ENCODE measurements around the gene CAMK1. TPM values are rescaled to one million over a fixed set of nuclear protein-coding genes. Genes with fewer than 3 reads are reported as not detected.

The CAMK1 gene
- polyA plus RNA-seq, 1 donor (not counting 4 experiments of a cell fraction or from before 2014, with no cell fraction given): 2.3 TPM

DNA sequence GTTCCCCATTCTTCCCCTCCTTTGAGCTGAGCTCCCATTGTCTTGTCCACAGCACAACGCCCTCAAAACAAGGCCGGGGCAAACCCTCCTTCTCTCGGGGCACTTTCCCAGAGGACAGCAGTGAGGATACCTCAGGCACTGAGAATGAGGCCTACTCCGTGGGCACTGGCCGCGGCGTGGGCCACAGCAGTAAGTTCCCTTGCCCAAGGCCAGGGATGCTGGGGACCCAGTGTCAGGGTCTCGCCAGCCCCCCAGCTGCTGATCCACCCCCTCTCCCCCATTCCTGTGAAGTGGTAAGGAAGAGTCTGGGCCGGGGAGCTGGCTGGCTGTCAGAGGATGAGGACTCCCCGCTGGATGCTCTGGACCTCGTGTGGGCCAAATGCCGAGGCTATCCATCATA is 24.2 kb downstream of the CAMK1 start:
- Histone ChIP-seq H3K27me3 (ENCODE audit: control insufficient read depth, extremely low read depth, insufficient read depth, low read length) (no peaks in the 10 kb centered on the region), H3K9me3 (ENCODE audit: control insufficient read depth, low read depth, low read length) (no peaks in the 10 kb centered on the region), H3K4me3 (ENCODE audit: control insufficient read depth in 2 of 3, extremely low read depth in 1 of 3, insufficient read depth in 2 of 3, low read depth in 1 of 3, low read length in 3 of 3) (no peak overlapping the region), H3K9me1 (ENCODE audit: control insufficient read depth, extremely low read depth, insufficient read depth, low read length) (no peaks in the 10 kb centered on the region), H3K4me2 (ENCODE audit: control insufficient read depth, extremely low read depth, insufficient read depth, low read depth, low read length) (no peak overlapping the region), H3K9ac (ENCODE audit: control insufficient read depth, extremely low read depth, insufficient read depth, low read length) (no peak overlapping the region), H3K4me1 (ENCODE audit: control insufficient read depth, extremely low read depth, insufficient read depth, low read length) (peaks cover 9% of the 10 kb centered on the region), H3K27ac (ENCODE audit: control insufficient read depth, insufficient read depth, low read length) (no peak overlapping the region), H2AFZ (ENCODE audit: control insufficient read depth, low read length) (no peak overlapping the region), H3K36me3 (ENCODE audit: control insufficient read depth in 2 of 2, extremely low read depth in 1 of 2, insufficient read depth in 2 of 2, low read length in 2 of 2) (peaks cover 47 to 53% of the 10 kb centered on the region in 2 experiments), H4K20me1 (ENCODE audit: control insufficient read depth, extremely low read depth, insufficient read depth, low read length) (no peaks in the 10 kb centered on the region), H3K79me2 (ENCODE audit: control insufficient read depth, insufficient read depth, low read length) (no peaks in the 10 kb centered on the region)
- DNase-seq (ENCODE audit: low read depth, low spot score) (no peak), FAIRE-seq (no peak)
- TF ChIP-seq EZH2 (IDR thresholded peaks at IDR 0.05; ENCODE audit: low read length): no peak
- TF ChIP-seq, protein P1, sequence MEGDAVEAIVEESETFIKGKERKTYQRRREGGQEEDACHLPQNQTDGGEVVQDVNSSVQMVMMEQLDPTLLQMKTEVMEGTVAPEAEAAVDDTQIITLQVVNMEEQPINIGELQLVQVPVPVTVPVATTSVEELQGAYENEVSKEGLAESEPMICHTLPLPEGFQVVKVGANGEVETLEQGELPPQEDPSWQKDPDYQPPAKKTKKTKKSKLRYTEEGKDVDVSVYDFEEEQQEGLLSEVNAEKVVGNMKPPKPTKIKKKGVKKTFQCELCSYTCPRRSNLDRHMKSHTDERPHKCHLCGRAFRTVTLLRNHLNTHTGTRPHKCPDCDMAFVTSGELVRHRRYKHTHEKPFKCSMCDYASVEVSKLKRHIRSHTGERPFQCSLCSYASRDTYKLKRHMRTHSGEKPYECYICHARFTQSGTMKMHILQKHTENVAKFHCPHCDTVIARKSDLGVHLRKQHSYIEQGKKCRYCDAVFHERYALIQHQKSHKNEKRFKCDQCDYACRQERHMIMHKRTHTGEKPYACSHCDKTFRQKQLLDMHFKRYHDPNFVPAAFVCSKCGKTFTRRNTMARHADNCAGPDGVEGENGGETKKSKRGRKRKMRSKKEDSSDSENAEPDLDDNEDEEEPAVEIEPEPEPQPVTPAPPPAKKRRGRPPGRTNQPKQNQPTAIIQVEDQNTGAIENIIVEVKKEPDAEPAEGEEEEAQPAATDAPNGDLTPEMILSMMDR (optimal IDR thresholded peaks at IDR 0.05 in 1 of 3, IDR thresholded peaks at IDR 0.05 in 1 of 3, conservative IDR thresholded peaks at IDR 0.05 in 1 of 3; ENCODE audit: extremely low read depth in 1 of 3, insufficient read depth in 2 of 3, low read length in 3 of 3): no peak
- dilution Hi-C loops (cut with MboI; ENCODE audit: extremely low pct_ligation_motif_present, low sequenced_read_pairs): no loop called here

DNA sequence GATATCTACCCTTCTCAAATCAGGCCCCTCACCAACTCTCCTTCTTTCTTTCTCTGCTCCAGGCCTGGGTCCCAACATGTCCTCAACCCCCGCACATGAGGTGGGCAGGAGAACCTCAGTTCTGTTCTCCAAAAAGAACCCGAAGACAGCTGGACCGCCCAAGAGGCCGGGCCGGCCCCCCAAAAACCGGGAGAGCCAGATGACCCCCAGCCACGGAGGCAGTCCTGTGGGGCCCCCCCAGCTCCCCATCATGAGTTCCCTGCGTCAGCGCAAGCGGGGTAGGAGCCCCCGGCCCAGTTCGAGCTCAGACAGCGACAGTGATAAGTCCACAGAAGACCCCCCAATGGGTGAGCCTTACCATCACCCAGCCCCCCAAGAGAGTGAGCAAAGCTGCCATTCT is 25.6 kb downstream of the CAMK1 start:
- Histone ChIP-seq H3K4me3 (ENCODE audit: control insufficient read depth in 2 of 3, extremely low read depth in 1 of 3, insufficient read depth in 2 of 3, low read depth in 1 of 3, low read length in 3 of 3) (no peak overlapping the region), H2AFZ (ENCODE audit: control insufficient read depth, low read length) (no peak overlapping the region), H3K27me3 (ENCODE audit: control insufficient read depth, extremely low read depth, insufficient read depth, low read length) (no peaks in the 10 kb centered on the region), H3K36me3 (ENCODE audit: control insufficient read depth in 2 of 2, extremely low read depth in 1 of 2, insufficient read depth in 2 of 2, low read length in 2 of 2) (peaks cover 59 to 65% of the 10 kb centered on the region in 2 experiments), H4K20me1 (ENCODE audit: control insufficient read depth, extremely low read depth, insufficient read depth, low read length) (no peaks in the 10 kb centered on the region), H3K9me1 (ENCODE audit: control insufficient read depth, extremely low read depth, insufficient read depth, low read length) (no peaks in the 10 kb centered on the region), H3K9me3 (ENCODE audit: control insufficient read depth, low read depth, low read length) (no peaks in the 10 kb centered on the region), H3K4me1 (ENCODE audit: control insufficient read depth, extremely low read depth, insufficient read depth, low read length) (peaks cover 2% of the 10 kb centered on the region), H3K27ac (ENCODE audit: control insufficient read depth, insufficient read depth, low read length) (no peak overlapping the region), H3K4me2 (ENCODE audit: control insufficient read depth, extremely low read depth, insufficient read depth, low read depth, low read length) (no peak overlapping the region), H3K79me2 (ENCODE audit: control insufficient read depth, insufficient read depth, low read length) (peaks cover 5% of the 10 kb centered on the region), H3K9ac (ENCODE audit: control insufficient read depth, extremely low read depth, insufficient read depth, low read length) (no peak overlapping the region)
- TF ChIP-seq EZH2 (IDR thresholded peaks at IDR 0.05; ENCODE audit: low read length): no peak
- TF ChIP-seq, protein P1 (optimal IDR thresholded peaks at IDR 0.05 in 1 of 3, IDR thresholded peaks at IDR 0.05 in 1 of 3, conservative IDR thresholded peaks at IDR 0.05 in 1 of 3; ENCODE audit: extremely low read depth in 1 of 3, insufficient read depth in 2 of 3, low read length in 3 of 3): no peak
- dilution Hi-C loops (cut with MboI; ENCODE audit: extremely low pct_ligation_motif_present, low sequenced_read_pairs): no loop called here
- FAIRE-seq (no peak), DNase-seq (ENCODE audit: low read depth, low spot score) (no peak)
